LNCaP clone FGC (cell line): ENCODE data around the gene GHRH.
A peak's percentile ranks its signal among the peaks of the same experiment; 100 is the strongest.

Experiments used
- DNase-seq: peaks from one replicate; pipeline ENCODE4 v3.0.0-alpha.2; 2011; ENCODE audit warnings: low read depth
- H3K4me3 ChIP-seq: 2 replicates; pipeline ENCODE4 v1.5.1; 2011; ENCODE audit warnings: mild to moderate bottlenecking, low read depth, low read length, control low read depth
- CTCF ChIP-seq: IDR thresholded peaks from 2 replicates; pipeline ENCODE4 v1.5.1; 2012; ENCODE audit warnings: mild to moderate bottlenecking; ENCODE audit not compliant: control insufficient read depth, insufficient read depth; ENCODE audit errors: extremely low read depth

GHRH gene

DNA sequence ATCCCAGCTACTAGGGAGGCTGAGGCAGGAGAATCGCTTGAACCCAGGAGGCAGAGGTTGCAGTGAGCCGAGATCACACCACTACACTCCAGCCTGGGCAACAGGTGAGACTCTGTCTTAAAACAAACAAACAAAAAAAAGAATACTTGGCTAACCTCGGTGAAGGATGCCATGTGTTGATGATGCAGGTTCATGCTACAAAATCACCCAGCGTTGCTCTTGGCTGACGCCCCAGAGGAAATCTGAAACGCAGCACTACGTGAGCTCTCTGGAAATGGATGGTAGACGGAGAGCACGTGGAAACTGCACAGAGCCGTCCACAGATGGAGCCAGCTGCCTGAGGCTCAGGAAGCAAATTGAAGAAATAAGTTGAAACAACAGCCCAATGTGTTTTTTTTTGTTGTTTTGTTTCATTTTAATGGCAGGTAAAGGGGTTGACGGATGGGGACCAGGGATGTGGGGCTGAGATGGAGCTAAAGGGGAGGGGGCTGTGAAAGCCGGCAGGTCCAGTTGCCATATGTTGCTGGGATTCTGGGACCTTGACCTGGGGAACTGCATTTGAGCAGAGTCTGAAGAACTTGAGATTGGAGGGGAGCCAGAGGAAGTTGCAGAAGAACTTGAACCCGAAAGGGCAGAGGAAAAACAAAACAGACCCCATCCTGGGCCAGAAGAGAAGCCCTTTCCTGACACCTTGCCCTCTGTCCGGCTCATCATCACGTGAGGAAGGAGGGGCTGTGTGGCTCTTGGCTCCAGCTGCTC, 15.1 kb upstream of the GHRH start:
- H3K4me3 ChIP-seq = no peak overlapping the region
- TF ChIP-seq CTCF = peak; percentile 30; the same call in 1 of the 2 replicates
- no peak for DNase-seq

GRCh38 chr20:37274851-37275524, 13.4 kb upstream of the GHRH start:
- no peak for TF ChIP-seq CTCF
- no peak overlapping the region for H3K4me3 ChIP-seq
- no peak for DNase-seq

DNA sequence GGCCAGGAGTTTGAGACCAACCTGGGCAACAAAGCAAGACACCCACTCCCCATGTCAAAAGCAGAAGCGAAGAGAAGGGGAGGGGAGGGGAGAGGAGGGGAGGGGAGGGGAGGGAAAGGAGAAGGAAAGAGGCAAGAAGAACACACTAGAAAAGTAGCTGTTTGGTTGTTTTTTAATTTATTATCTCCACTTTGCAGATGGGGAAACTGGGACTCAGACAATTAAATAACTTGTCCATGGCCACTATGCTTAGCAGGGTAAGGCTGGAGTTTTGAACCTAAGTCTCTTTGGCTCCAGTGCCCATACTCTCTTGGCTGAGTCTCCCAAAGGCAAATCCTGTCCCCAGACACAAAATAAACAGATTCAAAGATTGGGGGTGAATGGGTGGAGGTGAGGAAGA, 12.4 kb upstream of the GHRH start:
- TF ChIP-seq CTCF = no peak
- H3K4me3 ChIP-seq = no peak overlapping the region
- no peak for DNase-seq

DNA sequence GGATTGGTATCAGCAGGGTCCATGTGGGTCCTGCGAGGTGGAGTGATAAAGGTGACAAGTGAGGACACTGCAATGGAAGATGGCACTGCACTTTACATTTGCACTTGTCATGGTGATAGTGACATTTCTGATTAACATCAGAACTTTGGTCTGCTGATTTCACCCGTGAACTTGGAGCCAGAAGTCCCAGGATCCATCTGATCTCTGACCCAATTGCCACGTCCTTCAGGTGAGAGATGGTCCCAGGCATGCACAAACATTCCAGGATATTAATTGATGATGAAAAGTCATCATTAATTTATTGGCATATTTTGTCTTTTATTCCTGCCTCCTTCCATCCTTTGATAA, 9.8 kb upstream of the GHRH start:
- DNase-seq = no peak
- no peak for TF ChIP-seq CTCF
- H3K4me3 ChIP-seq = no peak overlapping the region

- DNase-seq = no peak
- TF ChIP-seq CTCF = no peak
- H3K4me3 ChIP-seq = no peak overlapping the region
Measured at GRCh38 chr20:37270576-37271420, 9.2 kb upstream of the GHRH start.

- DNase-seq = no peak
- TF ChIP-seq CTCF = no peak
- no peak overlapping the region for H3K4me3 ChIP-seq
Measured at GRCh38 chr20:37267667-37268313, 6.2 kb upstream of the GHRH start.
